ENCODE data around the gene CUL5.

- no peak for TF ChIP-seq NRF1 (IDR thresholded peaks at IDR 0.05; ENCODE audit: low read depth, low read length)
- no peak for TF ChIP-seq CTCF (IDR thresholded peaks at IDR 0.05)
- TF ChIP-seq EZH2phosphoT487 (IDR thresholded peaks at IDR 0.05; ENCODE audit: borderline replicate concordance, low read depth), result no peak
- no peak for TF ChIP-seq POLR2AphosphoS5 (IDR thresholded peaks at IDR 0.05; ENCODE audit: low read depth, low read length)
Observed at GRCh38 chr11:108016647-108017046, 7.9 kb downstream of the CUL5 start.
